HG03097 (cell line): ENCODE results near the gene KRT17.
"Not testable (repeated sequence)": the region's sequence is repeated elsewhere in the genome, so short reads cannot be mapped to it uniquely, and the experiment has no call there.

Experiments used
- ATAC-seq: cut with Tn5 transposase; IDR thresholded peaks from one replicate; pipeline ENCODE4 v1.9.1; 2021; ENCODE audit not compliant: unreplicated experiment, low FRiP score

The KRT17 gene

DNA sequence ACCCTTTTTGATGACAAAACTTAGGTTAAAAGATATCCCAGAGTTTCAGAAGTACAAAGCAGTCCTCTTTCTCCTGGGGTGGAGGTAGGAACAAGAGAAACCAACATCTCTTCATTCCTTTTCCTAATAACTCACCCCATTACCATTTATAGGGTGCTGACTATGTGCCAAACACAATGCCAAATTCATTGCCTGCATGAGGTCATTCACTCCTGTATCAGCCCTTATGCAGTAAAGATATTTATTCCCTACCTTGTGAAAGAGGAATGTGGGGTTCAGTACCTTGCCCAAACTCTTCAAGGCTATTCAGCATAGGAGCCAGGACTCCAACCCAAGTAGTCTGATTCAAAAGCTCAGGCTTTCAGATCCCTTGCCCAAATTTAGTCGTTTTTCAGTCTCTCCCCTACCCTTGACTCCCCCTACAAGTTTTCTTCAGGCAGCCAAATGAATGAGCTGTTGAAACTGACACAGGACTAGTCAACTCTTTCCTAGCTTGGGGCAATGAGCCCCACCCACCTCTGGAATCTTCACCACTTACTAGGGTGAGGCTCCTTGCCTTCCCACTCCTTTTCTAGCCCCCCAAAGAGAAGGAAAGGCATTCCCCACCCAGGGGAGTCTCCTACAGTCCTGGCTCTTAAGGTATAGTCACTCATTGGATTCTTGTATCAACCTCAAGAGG lies 43.5 kb downstream of the KRT17 start:
- ATAC-seq = no peak

DNA sequence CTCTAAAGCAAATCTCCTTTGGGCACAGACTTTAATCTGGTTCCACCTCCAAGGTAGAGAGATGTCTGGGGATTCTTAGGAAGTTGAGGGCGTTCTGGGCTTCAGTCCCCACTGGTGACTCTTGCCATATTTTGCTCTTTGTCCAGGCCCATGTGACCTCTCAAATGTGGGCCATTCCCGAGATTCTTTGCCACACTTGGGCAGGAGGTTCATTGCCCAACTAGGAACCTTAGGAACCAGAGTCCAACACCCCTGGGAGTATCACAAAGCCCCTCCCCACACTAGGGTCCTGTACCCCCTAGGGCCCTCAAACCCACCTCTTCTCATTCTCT lies 44.2 kb downstream of the KRT17 start:
- no peak for ATAC-seq

DNA sequence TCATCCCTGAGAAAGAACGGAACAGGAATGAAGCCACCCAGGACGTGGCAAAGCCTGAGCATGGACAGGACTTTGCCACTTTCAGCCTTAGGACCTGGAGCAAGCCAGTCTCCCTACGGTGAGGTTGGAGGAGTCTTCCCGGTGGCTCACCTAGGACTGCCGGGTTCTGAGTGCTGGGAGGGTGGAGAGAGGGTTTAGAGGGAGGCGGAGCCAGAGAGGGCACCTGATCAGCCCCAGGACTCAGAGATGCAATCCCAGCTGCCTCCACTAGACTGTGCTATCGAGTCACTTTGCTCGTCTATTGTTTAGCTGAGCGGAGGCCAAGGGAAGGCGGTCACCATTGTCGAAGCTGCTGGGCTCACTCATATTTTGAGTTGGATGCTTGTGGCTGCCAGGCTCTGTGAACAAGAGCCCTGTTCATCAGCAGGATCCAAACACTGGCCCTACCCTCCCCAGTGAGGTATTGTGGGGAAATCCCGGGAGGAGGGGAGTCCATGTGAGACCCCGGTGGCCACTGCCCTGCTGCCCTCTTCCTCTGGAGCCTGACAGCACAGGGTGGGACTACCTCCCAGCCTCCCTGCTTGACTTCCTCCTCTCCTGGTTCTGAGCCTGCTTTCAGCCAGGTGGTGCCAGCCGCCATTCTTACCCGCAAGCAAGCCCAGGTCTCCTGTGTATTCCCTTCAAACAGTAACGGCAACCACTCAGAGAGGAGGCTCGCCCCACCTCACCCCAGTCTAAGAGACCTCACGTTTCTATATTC lies 44.7 kb downstream of the KRT17 start:
- no peak for ATAC-seq

DNA sequence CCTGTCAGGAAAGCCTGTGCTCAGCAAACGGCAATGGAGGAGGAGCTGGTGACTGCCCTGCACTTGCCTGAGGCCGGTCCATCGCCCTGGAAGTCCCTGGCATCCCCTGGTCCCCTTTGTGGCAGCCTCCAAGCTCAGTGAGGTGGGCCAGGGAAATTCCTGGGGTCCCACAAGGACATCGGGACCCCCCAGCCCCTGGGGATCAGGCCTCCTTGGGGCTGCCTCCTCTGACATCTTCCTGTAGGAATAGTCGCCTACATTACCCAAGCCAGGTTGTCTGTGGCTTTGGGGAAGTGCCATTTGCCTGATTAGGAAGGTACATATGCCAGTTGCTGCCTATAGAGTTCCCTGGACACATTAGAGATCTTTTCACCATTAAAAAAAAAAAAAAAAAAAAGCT lies 45.4 kb downstream of the KRT17 start:
- no peak for ATAC-seq

DNA sequence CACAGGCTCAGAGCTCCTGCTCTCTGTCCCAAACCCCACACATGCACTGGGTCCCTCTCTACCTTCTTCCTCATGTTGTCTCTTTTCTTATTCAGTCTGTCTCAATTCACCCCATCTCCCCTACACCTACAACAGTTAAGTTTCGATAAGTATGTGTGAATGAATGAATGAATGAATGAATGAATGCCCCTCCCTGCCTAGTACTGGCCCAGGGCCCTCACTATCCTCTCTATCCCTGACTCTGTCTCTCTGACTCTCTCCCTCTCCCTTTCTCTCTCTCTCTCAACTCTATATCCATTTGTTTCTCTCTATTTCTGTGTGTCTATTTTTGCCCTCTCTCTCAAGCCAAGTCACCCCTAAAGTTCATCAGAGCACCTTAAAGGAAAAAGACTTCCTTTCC lies 45.8 kb downstream of the KRT17 start:
- ATAC-seq = no peak

DNA sequence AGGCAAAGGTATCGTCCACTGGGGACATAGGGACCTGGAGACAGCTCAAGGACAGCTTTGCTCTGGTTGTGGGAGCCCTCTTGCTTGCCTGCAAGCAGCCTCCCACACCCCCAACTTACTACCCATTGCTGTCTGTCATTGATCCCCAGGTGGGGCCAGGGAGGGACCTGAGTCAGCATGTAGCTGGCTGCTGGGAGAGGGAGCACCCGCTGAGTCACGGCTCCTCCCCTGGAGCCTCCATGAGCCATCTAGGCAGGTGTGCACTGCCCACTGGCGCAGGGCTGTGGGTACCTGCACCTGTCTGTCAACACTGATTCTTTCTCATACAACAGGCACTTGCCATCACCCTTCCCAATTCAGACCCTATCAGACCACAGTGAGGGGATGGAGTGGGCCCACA lies 47.6 kb downstream of the KRT17 start:
- not testable (repeated sequence) for ATAC-seq

DNA sequence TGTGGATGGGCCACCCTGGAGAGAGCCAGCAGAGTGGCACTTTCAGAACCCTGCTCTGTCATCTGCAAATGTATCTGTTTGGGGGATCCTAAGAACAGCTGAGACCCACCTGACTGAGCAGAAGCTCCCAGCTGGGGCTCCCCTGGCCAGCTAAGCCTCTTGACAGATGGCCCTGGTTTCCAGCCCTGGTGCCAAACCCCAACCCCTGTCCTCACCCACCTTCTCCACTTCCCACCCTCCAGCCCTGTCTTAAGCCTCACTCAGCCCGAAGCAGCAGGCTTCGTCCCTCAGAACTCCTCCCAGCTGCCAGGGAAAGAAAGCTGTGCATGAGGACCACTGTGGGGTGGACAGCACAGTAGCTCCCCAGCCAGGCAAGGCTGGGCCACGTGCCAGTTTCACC lies 49.0 kb downstream of the KRT17 start:
- ATAC-seq = no peak

DNA sequence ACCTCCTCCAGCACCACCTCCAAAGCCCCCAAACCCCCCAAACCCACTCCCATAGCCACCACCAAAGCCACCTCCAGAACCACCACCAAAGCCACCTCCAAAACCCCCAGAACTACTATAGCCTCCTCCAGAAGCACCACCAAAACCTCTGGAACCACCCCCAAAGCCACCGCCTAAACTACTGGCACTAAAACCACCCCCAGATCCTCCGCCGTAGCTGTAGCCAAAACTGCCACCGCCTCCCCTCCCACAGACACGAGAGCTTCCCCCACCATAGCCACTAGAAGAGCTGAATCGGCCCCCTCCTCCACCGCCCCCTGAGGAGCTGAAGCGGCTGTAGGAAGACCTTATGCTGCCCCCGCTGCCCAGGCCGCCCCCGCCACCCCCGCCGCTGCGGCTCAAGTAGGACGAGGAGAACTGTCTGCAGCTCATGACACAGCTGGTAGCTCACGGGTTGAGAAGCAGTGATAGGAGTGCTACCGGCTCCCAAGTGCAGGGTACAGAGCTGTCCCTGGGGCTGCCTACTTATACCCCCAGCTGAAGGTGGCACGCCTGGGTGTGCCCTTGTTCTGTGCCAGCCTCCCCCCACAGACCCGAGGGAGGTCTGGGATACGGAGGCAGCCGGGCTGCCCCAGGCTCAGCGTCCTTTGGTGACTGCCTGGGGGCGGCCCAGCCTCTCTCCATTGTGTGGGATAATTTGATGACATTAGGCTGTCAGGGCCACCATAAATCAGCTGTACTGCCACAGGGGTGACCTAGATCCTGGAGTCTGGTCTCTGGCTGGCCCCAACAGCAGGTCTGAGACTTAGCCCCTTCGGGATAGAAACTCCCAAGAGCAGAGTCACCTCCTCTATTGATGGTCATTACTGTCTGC lies 52.6 kb downstream of the KRT17 start, which contains the start of gene KRT9:
TSS of gene KRT9 (minus strand) at position 499 of the 874 bp plus-strand sequence. CDS start at position 432, 67 bp downstream.
- no peak for ATAC-seq
